Measurements from ENCODE around the gene BHLHE40. TPM values are rescaled to one million over a fixed set of nuclear protein-coding genes. Genes with fewer than 3 reads are reported as not detected.

Gene BHLHE40
- total and polyA plus RNA-seq, 2 donors (not counting 3 experiments of a cell fraction or from before 2014, with no cell fraction given): 40.3 to 57.9 TPM

- intact Hi-C loops (cut with micrococcal nuclease): no loop called here
- Histone ChIP-seq H3K9me1 (replicated peaks; ENCODE audit: control insufficient read depth, extremely low read depth, insufficient read depth, low read length) (no peaks in the 10 kb centered on the region), H3K4me1 (ENCODE audit: control insufficient read depth, extremely low read depth, insufficient read depth, low read length) (no peaks in the 10 kb centered on the region), H3K4me2 (ENCODE audit: insufficient read depth, low read length) (no peak overlapping the region), H4K20me1 (replicated peaks; ENCODE audit: control insufficient read depth, extremely low read depth, insufficient read depth, low read length) (no peaks in the 10 kb centered on the region), H3K36me3 (ENCODE audit: control insufficient read depth in 2 of 2, extremely low read depth in 1 of 2, insufficient read depth in 2 of 2, low read length in 2 of 2) (no peaks in the 10 kb centered on the region), H3K4me3 (replicated peaks in 1 of 3; ENCODE audit: insufficient read depth in 1 of 3, low read depth in 1 of 3, low read length in 3 of 3) (no peak overlapping the region), H2AFZ (ENCODE audit: low read depth, low read length) (no peak overlapping the region), H3K9ac (replicated peaks; ENCODE audit: extremely low read depth, insufficient read depth, low read length) (no peak overlapping the region), H3K27ac (ENCODE audit: insufficient read depth, low read depth, low read length) (no peak overlapping the region), H3K79me2 (ENCODE audit: control insufficient read depth, insufficient read depth, low read length) (no peaks in the 10 kb centered on the region), H3K9me3 (replicated peaks; ENCODE audit: control insufficient read depth, insufficient read depth, low read length) (peaks cover 2% of the 10 kb centered on the region), H3K27me3 (ENCODE audit: control insufficient read depth in 2 of 2, insufficient read depth in 2 of 2, low read length in 2 of 2) (no peaks in the 10 kb centered on the region)
- FAIRE-seq (no peak), DNase-seq (ENCODE audit: low read depth, low spot score) (no peak)
- ChIA-PET POLR2A (no interaction called here), CTCF (interaction anchor here (0.7 to 1.4 kb wide), 5 partner anchors 10 to 243 kb away, joined by 3 to 5 read pairs (median 3); no protein-coding TSS in a partner anchor)
- dilution Hi-C loops (cut with MboI; ENCODE audit: extremely low pct_ligation_motif_present, low sequenced_read_pairs): no loop called here
- BruUV-seq (replicated peaks): no TSS peak
- TF ChIP-seq POLR2AphosphoS5 (IDR thresholded peaks at IDR 0.05; ENCODE audit: insufficient read depth, low read depth, low read length) (no peak), JUN (IDR thresholded peaks at IDR 0.05; ENCODE audit: borderline replicate concordance, insufficient read depth, insufficient read length, low read depth) (no peak), FOS (IDR thresholded peaks at IDR 0.05; ENCODE audit: borderline replicate concordance, insufficient read depth, low read length) (no peak)
These were observed 24.8 kb upstream of the BHLHE40 start for GRCh38 chr3:4954256-4955000.

- dilution Hi-C loops (cut with MboI; ENCODE audit: extremely low pct_ligation_motif_present, low sequenced_read_pairs): no loop called here
- POLR2A ChIA-PET: no interaction called here
- TF ChIP-seq MYC (IDR thresholded peaks at IDR 0.05; ENCODE audit: low read depth, low read length) (no peak), POLR2AphosphoS5 (IDR thresholded peaks at IDR 0.05; ENCODE audit: insufficient read depth, low read depth, low read length) (no peak), GATA2 (IDR thresholded peaks at IDR 0.05; ENCODE audit: insufficient read depth, insufficient read length, low read depth, low read length) (no peak), POLR2A (IDR thresholded peaks at IDR 0.05; ENCODE audit: low read depth, low read length) (no peak), MAX (IDR thresholded peaks at IDR 0.05; ENCODE audit: insufficient read depth, insufficient read length) (no peak), JUN (IDR thresholded peaks at IDR 0.05; ENCODE audit: borderline replicate concordance, insufficient read depth, insufficient read length, low read depth) (no peak), CTCF (IDR thresholded peaks at IDR 0.05; ENCODE audit: extremely low read depth in 1 of 2, insufficient read depth in 1 of 2, low read depth in 1 of 2, low read length in 2 of 2) (no peak), EZH2 (IDR thresholded peaks at IDR 0.05; ENCODE audit: borderline replicate concordance, low read depth, low read length, severe bottlenecking) (no peak), FOS (IDR thresholded peaks at IDR 0.05; ENCODE audit: borderline replicate concordance, insufficient read depth, low read length) (no peak)
- no peaks in the 10 kb centered on the region for H3K9me1 ChIP-seq (replicated peaks; ENCODE audit: control insufficient read depth, extremely low read depth, insufficient read depth, low read length)
- DNase-seq (ENCODE audit: low read depth, low spot score) (no peak), FAIRE-seq (no peak)
- H3K36me3 ChIP-seq (ENCODE audit: control insufficient read depth in 2 of 2, extremely low read depth in 1 of 2, insufficient read depth in 2 of 2, low read length in 2 of 2): no peaks in the 10 kb centered on the region
- intact Hi-C loops (cut with micrococcal nuclease): no loop called here
- H3K27ac ChIP-seq (ENCODE audit: insufficient read depth, low read depth, low read length): no peak overlapping the region
- no peak overlapping the region for H2AFZ ChIP-seq (ENCODE audit: low read depth, low read length)
- H3K9me3 ChIP-seq (replicated peaks; ENCODE audit: control insufficient read depth, insufficient read depth, low read length): peaks cover 2% of the 10 kb centered on the region
- BruUV-seq (replicated peaks): no TSS peak
- CTCF ChIA-PET: no interaction called here
- no peaks in the 10 kb centered on the region for H3K27me3 ChIP-seq (ENCODE audit: control insufficient read depth in 2 of 2, insufficient read depth in 2 of 2, low read length in 2 of 2)
- H3K4me2 ChIP-seq (ENCODE audit: insufficient read depth, low read length): no peak overlapping the region
- no peak overlapping the region for H3K9ac ChIP-seq (replicated peaks; ENCODE audit: extremely low read depth, insufficient read depth, low read length)
- no peaks in the 10 kb centered on the region for H4K20me1 ChIP-seq (replicated peaks; ENCODE audit: control insufficient read depth, extremely low read depth, insufficient read depth, low read length)
- no peak overlapping the region for H3K4me3 ChIP-seq (replicated peaks in 1 of 3; ENCODE audit: insufficient read depth in 1 of 3, low read depth in 1 of 3, low read length in 3 of 3)
- no peaks in the 10 kb centered on the region for H3K79me2 ChIP-seq (ENCODE audit: control insufficient read depth, insufficient read depth, low read length)
- H3K4me1 ChIP-seq (ENCODE audit: control insufficient read depth, extremely low read depth, insufficient read depth, low read length): no peaks in the 10 kb centered on the region
These were observed 23.1 kb upstream of the BHLHE40 start for GRCh38 chr3:4956099-4956498.
